RWPE2 (cell line): ENCODE results near the gene KCNK10.

ENCODE experiments used
- ATAC-seq: fragments of 200-7000 bp; cut with Tn5 transposase; 3 replicates; pipeline ENCODE4 v1.9.1; 2021; ENCODE audit warnings: low read depth
- DNase-seq: peaks from one replicate; pipeline ENCODE4 v3.0.0-alpha.2; 2020; ENCODE audit warnings: low spot score
- H3K27ac ChIP-seq: fragments of 450-650 bp; 2 replicates; pipeline ENCODE4 v1.5.1; 2017; ENCODE audit warnings: mild to moderate bottlenecking; ENCODE audit not compliant: poor library complexity, severe bottlenecking
- H3K27me3 ChIP-seq: fragments of 250-450 bp; sonication (Bioruptor Pico); 2 replicates; pipeline ENCODE4 v1.5.1; 2021; ENCODE audit warnings: mild to moderate bottlenecking, moderate library complexity; ENCODE audit not compliant: insufficient read depth, poor library complexity, severe bottlenecking
- H3K36me3 ChIP-seq: fragments of 250-450 bp; sonication (Bioruptor Pico); 2 replicates; pipeline ENCODE4 v1.5.1; 2020; ENCODE audit warnings: low read depth, mild to moderate bottlenecking, moderate library complexity
- H3K4me1 ChIP-seq: fragments of 250-450 bp; sonication (Bioruptor Pico); 2 replicates; pipeline ENCODE4 v1.5.1; 2021; ENCODE audit warnings: mild to moderate bottlenecking, moderate library complexity; ENCODE audit not compliant: insufficient read depth, poor library complexity, severe bottlenecking
- H3K4me3 ChIP-seq: fragments of 250-450 bp; sonication (Bioruptor Pico); 2 replicates; pipeline ENCODE4 v1.5.1; 2021; ENCODE audit warnings: mild to moderate bottlenecking, moderate library complexity; ENCODE audit not compliant: severe bottlenecking
- H3K9me3 ChIP-seq: fragments of 250-450 bp; sonication (Bioruptor Pico); 2 replicates; pipeline ENCODE4 v1.5.1; 2021; ENCODE audit warnings: mild to moderate bottlenecking, moderate library complexity; ENCODE audit not compliant: severe bottlenecking
- TF ChIP-seq, protein P1 (sequence below): fragments of 450-650 bp; IDR thresholded peaks from one replicate; pipeline ENCODE4 v1.5.1; 2017; ENCODE audit warnings: mild to moderate bottlenecking, moderate library complexity; ENCODE audit not compliant: poor library complexity, severe bottlenecking

Gene KCNK10

DNA sequence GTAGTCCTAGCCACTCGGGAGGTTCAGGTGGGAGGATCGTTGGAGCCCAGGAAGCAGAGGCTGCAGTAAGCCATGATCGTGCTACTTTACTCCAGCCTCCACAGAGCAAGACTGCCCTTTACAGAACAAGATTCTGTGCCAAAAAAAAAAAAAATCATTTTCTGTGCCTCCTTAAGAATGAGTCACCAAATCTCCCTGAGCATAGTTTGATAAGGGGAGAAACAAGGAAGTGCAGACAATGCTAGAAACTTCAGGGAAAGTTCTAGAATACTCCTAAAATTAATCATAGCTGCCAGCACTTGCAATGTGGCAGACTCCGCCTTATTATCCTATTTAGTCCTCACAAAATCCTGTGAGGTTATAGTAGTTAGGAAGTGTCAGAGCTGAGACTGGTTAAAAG lies 74.5 kb downstream of the KCNK10 start:
- H3K27ac ChIP-seq, result no peak overlapping the region
- peaks cover 3% of the 10 kb centered on the region for H3K27me3 ChIP-seq
- DNase-seq, result no peak
- no peaks in the 10 kb centered on the region for H3K4me1 ChIP-seq
- TF ChIP-seq, protein P1, sequence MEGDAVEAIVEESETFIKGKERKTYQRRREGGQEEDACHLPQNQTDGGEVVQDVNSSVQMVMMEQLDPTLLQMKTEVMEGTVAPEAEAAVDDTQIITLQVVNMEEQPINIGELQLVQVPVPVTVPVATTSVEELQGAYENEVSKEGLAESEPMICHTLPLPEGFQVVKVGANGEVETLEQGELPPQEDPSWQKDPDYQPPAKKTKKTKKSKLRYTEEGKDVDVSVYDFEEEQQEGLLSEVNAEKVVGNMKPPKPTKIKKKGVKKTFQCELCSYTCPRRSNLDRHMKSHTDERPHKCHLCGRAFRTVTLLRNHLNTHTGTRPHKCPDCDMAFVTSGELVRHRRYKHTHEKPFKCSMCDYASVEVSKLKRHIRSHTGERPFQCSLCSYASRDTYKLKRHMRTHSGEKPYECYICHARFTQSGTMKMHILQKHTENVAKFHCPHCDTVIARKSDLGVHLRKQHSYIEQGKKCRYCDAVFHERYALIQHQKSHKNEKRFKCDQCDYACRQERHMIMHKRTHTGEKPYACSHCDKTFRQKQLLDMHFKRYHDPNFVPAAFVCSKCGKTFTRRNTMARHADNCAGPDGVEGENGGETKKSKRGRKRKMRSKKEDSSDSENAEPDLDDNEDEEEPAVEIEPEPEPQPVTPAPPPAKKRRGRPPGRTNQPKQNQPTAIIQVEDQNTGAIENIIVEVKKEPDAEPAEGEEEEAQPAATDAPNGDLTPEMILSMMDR, result no peak
- no peaks in the 10 kb centered on the region for H3K9me3 ChIP-seq
- H3K36me3 ChIP-seq, result no peaks in the 10 kb centered on the region
- ATAC-seq, result peak; percentile 34; the same call in 1 of the 3 replicates
- H3K4me3 ChIP-seq, result no peak overlapping the region

DNA sequence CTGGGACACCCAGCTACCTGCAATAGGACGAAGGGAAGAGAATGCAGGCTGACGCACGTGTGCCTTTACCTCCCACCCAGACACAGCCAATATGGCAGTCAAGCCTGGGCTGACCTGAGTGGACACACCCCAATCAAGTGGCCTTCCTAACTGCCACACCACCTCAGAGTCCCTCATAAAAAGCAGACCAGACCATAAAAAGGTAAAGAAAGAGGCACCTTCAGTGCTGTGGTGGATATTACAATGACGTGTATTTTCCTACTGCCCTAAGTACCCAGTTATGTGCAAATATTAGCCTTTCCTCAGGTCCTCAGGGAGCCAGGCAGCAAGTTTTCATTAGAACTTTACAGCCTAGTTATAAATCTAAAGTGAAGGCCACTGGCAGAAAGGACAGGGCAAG lies 75.8 kb downstream of the KCNK10 start:
- Histone ChIP-seq H3K27ac (no peak overlapping the region), H3K9me3 (no peaks in the 10 kb centered on the region), H3K4me1 (no peaks in the 10 kb centered on the region), H3K27me3 (peaks cover 3% of the 10 kb centered on the region), H3K4me3 (no peak overlapping the region), H3K36me3 (no peaks in the 10 kb centered on the region)
- TF ChIP-seq, protein P1, result no peak
- DNase-seq (no peak), ATAC-seq (no peak)

DNA sequence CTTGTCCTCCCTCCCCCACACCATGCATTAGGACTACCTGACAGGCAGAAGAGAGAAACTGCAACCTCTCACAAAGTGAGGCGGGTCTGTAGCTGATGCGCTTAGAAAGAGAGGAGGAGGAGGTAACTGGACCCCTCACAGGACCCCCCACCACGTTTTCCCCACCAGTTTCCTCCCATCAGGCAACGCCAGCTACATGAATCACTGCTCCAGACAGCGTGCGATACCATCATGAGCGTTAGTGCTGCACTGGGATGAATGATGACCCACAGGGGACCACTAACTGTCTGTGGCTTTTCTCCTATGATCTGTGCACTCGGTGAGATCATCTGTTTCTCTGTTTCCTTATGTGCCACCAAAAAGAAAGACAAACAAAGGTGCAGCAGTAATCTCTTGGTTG lies 77.7 kb downstream of the KCNK10 start:
- Histone ChIP-seq H3K9me3 (no peaks in the 10 kb centered on the region), H3K4me1 (no peaks in the 10 kb centered on the region), H3K4me3 (no peak overlapping the region), H3K36me3 (no peaks in the 10 kb centered on the region), H3K27ac (no peak overlapping the region), H3K27me3 (peaks cover 3% of the 10 kb centered on the region)
- ATAC-seq (no peak), DNase-seq (no peak)
- TF ChIP-seq, protein P1, result no peak

DNA sequence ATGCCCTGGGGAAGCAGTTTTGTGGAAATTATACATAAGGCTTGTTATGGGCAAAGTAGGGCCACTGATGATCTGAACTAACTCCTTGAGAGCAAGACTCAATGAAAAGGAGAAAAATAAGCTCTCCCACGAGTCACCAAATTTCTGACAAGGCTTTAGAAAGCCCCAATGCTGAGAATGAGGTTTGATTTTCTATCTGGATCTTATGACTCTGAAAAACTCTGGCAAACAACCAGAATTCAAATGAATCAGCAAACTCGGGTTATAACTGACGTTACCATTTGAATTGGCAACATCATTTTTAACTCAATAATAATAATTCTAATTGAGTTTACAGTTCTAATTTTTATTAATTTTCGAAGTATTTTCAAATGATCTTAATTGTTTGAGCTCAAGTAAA lies 79.1 kb downstream of the KCNK10 start:
- no peak for ATAC-seq
- no peak for DNase-seq
- no peaks in the 10 kb centered on the region for H3K9me3 ChIP-seq
- TF ChIP-seq, protein P1, result no peak
- no peaks in the 10 kb centered on the region for H3K4me1 ChIP-seq
- H3K4me3 ChIP-seq, result no peak overlapping the region
- H3K27ac ChIP-seq, result no peak overlapping the region
- no peaks in the 10 kb centered on the region for H3K36me3 ChIP-seq
- H3K27me3 ChIP-seq, result peaks cover 3% of the 10 kb centered on the region

DNA sequence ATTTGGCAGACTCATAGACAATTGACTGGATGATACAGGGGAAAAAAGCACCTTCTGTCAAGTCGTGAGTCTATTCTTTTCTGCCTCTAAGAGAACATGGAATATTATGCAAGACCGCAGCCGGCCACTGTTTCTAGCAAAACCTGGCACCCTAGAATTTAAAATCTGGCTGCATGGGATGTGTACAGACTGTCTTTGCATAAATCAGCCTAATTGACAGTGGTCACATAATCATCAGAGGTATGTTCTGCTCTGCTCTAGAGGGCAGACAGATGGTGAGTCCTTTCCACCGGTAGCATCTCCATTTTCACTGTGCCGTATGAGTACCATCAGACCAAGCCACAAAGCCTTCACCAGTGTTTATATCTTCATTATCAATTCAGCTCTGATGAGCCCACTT lies 80.6 kb downstream of the KCNK10 start:
- H3K4me3 ChIP-seq, result no peak overlapping the region
- H3K36me3 ChIP-seq, result no peaks in the 10 kb centered on the region
- no peaks in the 10 kb centered on the region for H3K9me3 ChIP-seq
- no peak overlapping the region for H3K27ac ChIP-seq
- TF ChIP-seq, protein P1, result no peak
- no peaks in the 10 kb centered on the region for H3K4me1 ChIP-seq
- ATAC-seq (no peak), DNase-seq (no peak)
- H3K27me3 ChIP-seq, result peaks cover 3% of the 10 kb centered on the region
